GM12878 (cell line): ENCODE data around the gene LPCAT3. TPM values are rescaled to one million over a fixed set of nuclear protein-coding genes. Genes with fewer than 3 reads are reported as not detected.
A peak's percentile ranks its signal among the peaks of the same experiment; 100 is the strongest.

Source experiments
- ATF7 ChIP-seq: fragments of 450-650 bp; IDR thresholded peaks from 2 replicates; pipeline ENCODE4 v1.6.1; 2016; ENCODE audit warnings: low read depth, mild to moderate bottlenecking
- DPF2 ChIP-seq: fragments of 450-650 bp; IDR thresholded peaks from 2 replicates; pipeline ENCODE4 v1.6.1; 2017; ENCODE audit warnings: mild to moderate bottlenecking
- EED ChIP-seq: sonication (generic); IDR thresholded peaks from 2 replicates; pipeline ENCODE4 v1.6.1; 2016; ENCODE audit warnings: antibody characterized with exemption, low read depth
- GATAD2B ChIP-seq: fragments of 450-650 bp; conservative IDR thresholded peaks from 2 replicates; pipeline ENCODE4 v1.6.1; 2017; ENCODE audit warnings: low read depth, mild to moderate bottlenecking, moderate library complexity
- HDAC6 ChIP-seq: fragments of 200-600 bp; sonication (generic); IDR thresholded peaks from one replicate; pipeline ENCODE4 v1.8.0; 2017; ENCODE audit warnings: antibody characterized with exemption; ENCODE audit not compliant: unreplicated experiment
- IKZF1 ChIP-seq: fragments of 450-650 bp; conservative IDR thresholded peaks from 2 replicates; pipeline ENCODE4 v1.6.1; 2017; ENCODE audit warnings: antibody characterized with exemption, mild to moderate bottlenecking
- IRF4 ChIP-seq: IDR thresholded peaks from 2 replicates; pipeline ENCODE4 v1.6.1; 2011; ENCODE audit warnings: low read depth, low read length
- MEF2A ChIP-seq: IDR thresholded peaks from 2 replicates; pipeline ENCODE4 v1.6.1; 2011; ENCODE audit warnings: low read depth, mild to moderate bottlenecking, low read length, moderate library complexity; ENCODE audit not compliant: insufficient read depth
- MTA3 ChIP-seq: IDR thresholded peaks from 2 replicates; pipeline ENCODE4 v1.6.1; 2012; ENCODE audit warnings: low read length, inconsistent platforms, borderline replicate concordance
- NKRF ChIP-seq: fragments of 450-650 bp; conservative IDR thresholded peaks from 2 replicates; pipeline ENCODE4 v1.6.1; 2017; ENCODE audit warnings: mild to moderate bottlenecking, moderate library complexity
- PAX5 ChIP-seq: IDR thresholded peaks from 2 replicates; pipeline ENCODE4 v1.6.1; 2011; ENCODE audit warnings: low read depth, low read length, borderline replicate concordance
- PAX8 ChIP-seq: fragments of 450-650 bp; IDR thresholded peaks from 2 replicates; pipeline ENCODE4 v1.6.1; 2017; ENCODE audit warnings: mild to moderate bottlenecking, moderate library complexity
- POLR2A ChIP-seq: IDR thresholded peaks from 2 replicates; pipeline ENCODE4 v1.6.1; 2011; ENCODE audit warnings: low read depth, mild to moderate bottlenecking, low read length
- SMAD5 ChIP-seq: IDR thresholded peaks from 2 replicates; pipeline ENCODE4 v1.6.1; 2016; ENCODE audit warnings: antibody characterized with exemption, low read depth
- SMC3 ChIP-seq: IDR thresholded peaks from 2 replicates; pipeline ENCODE4 v1.6.1; 2011; ENCODE audit warnings: low read length, improper control_type of control experiment, borderline replicate concordance
- SUPT20H ChIP-seq: IDR thresholded peaks from 2 replicates; pipeline ENCODE4 v1.6.1; 2011; ENCODE audit warnings: low read depth, mild to moderate bottlenecking, low read length, moderate library complexity, borderline replicate concordance; ENCODE audit not compliant: control insufficient read depth
- TBL1XR1 ChIP-seq: IDR thresholded peaks from 2 replicates; pipeline ENCODE4 v1.6.1; 2012; ENCODE audit warnings: low read depth, low read length, improper control_type of control experiment
- TCF3 ChIP-seq: IDR thresholded peaks from 2 replicates; pipeline ENCODE4 v1.6.1; 2012; ENCODE audit warnings: low read depth, mild to moderate bottlenecking, low read length, borderline replicate concordance; ENCODE audit not compliant: insufficient read depth
- ZBED1 ChIP-seq: IDR thresholded peaks from 2 replicates; pipeline ENCODE4 v1.6.1; 2016; ENCODE audit warnings: borderline replicate concordance
- ZNF217 ChIP-seq: fragments of 450-650 bp; IDR thresholded peaks from 2 replicates; pipeline ENCODE4 v1.6.1; 2017; ENCODE audit warnings: antibody characterized with exemption, mild to moderate bottlenecking
- polyA plus RNA-seq, 11 experiments: library from polyadenylated mRNA; depleted of rRNA in 4 of 11; unstranded in 6 of 11; stranded (reverse) in 5 of 11; fragments of >200 nt; fragmentation: Nextera tagmentation in 4 of 11; fragmentation: Illumina TruSeq in 1 of 11; extraction: Ambion mirVana in 4 of 11; extraction: Trizol in 1 of 11; gene quantifications; 1 replicate in 1 of 11; 2 replicates in 10 of 11; pipeline versions ENCODE4 v1.2.1 to v1.2.3, GENCODE V29; 2011 to 2016; ENCODE audit warnings: inconsistent platforms in 2 of 11, missing spikeins in 2 of 11, low read depth in 1 of 11
- total RNA-seq, 4 experiments: library from RNA; depleted of rRNA in 3 of 4; stranded (reverse); fragments of >200 nt in 3 of 4; fragmentation: Illumina TruSeq in 1 of 4; extraction: Trizol in 1 of 4; gene quantifications; 2 replicates each; pipeline versions ENCODE4 v1.2.1 to v1.2.3, GENCODE V29; 2013 to 2021
- TF ChIP-seq, protein P1 (sequence below): IDR thresholded peaks from 2 replicates; pipeline ENCODE4 v1.6.1; 2011; ENCODE audit warnings: borderline replicate concordance, low read depth, mild to moderate bottlenecking, moderate library complexity, low read length; ENCODE audit not compliant: insufficient read depth, poor library complexity, severe bottlenecking
- TF ChIP-seq, protein P2 (sequence below): fragments of 150-350 bp; IDR thresholded peaks from 2 replicates; pipeline ENCODE4 v1.6.1; 2014; ENCODE audit warnings: mild to moderate bottlenecking, low read depth, low read length
- TF ChIP-seq, protein P3 (sequence below): fragments of 150-350 bp; IDR thresholded peaks from 2 replicates; pipeline ENCODE4 v1.6.1; 2016; ENCODE audit warnings: low read depth, low read length

The LPCAT3 gene
- total and polyA plus RNA-seq, 10 of the 15 experiments (the other 5 are each of a cell fraction or from before 2014, with no cell fraction given): 2.6 to 48.3 (median 23.0) TPM

- TF ChIP-seq, protein P1, sequence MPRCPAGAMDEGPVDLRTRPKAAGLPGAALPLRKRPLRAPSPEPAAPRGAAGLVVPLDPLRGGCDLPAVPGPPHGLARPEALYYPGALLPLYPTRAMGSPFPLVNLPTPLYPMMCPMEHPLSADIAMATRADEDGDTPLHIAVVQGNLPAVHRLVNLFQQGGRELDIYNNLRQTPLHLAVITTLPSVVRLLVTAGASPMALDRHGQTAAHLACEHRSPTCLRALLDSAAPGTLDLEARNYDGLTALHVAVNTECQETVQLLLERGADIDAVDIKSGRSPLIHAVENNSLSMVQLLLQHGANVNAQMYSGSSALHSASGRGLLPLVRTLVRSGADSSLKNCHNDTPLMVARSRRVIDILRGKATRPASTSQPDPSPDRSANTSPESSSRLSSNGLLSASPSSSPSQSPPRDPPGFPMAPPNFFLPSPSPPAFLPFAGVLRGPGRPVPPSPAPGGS: peak; percentile 92
- TF ChIP-seq IKZF1: peak; percentile 99
- TF ChIP-seq TCF3: peak; percentile 42; the same call in 1 of the 2 replicates
- no peak for TF ChIP-seq SUPT20H
- TF ChIP-seq DPF2: peak; percentile 99
- no peak for TF ChIP-seq POLR2A
- peak; percentile 97 for TF ChIP-seq ATF7
- TF ChIP-seq PAX8: no peak
- peak; percentile 96 for TF ChIP-seq EED
- no peak; the same call in 1 of the 2 replicates for TF ChIP-seq SMC3
- TF ChIP-seq MTA3: no peak
- TF ChIP-seq ZNF217: peak; percentile 62
- peak; percentile 100 for TF ChIP-seq TBL1XR1
- TF ChIP-seq, protein P2, sequence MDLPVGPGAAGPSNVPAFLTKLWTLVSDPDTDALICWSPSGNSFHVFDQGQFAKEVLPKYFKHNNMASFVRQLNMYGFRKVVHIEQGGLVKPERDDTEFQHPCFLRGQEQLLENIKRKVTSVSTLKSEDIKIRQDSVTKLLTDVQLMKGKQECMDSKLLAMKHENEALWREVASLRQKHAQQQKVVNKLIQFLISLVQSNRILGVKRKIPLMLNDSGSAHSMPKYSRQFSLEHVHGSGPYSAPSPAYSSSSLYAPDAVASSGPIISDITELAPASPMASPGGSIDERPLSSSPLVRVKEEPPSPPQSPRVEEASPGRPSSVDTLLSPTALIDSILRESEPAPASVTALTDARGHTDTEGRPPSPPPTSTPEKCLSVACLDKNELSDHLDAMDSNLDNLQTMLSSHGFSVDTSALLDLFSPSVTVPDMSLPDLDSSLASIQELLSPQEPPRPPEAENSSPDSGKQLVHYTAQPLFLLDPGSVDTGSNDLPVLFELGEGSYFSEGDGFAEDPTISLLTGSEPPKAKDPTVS: no peak
- TF ChIP-seq IRF4: 0 out of 2 replicates have a peak, but pooled peaks have one; percentile 9
- peak; percentile 21; the same call in 1 of the 2 replicates for TF ChIP-seq PAX5
- peak; percentile 64; the same call in 1 of the 2 replicates for TF ChIP-seq NKRF
- TF ChIP-seq ZBED1: peak; percentile 98
- peak; percentile 98 for TF ChIP-seq GATAD2B
- TF ChIP-seq, protein P3, sequence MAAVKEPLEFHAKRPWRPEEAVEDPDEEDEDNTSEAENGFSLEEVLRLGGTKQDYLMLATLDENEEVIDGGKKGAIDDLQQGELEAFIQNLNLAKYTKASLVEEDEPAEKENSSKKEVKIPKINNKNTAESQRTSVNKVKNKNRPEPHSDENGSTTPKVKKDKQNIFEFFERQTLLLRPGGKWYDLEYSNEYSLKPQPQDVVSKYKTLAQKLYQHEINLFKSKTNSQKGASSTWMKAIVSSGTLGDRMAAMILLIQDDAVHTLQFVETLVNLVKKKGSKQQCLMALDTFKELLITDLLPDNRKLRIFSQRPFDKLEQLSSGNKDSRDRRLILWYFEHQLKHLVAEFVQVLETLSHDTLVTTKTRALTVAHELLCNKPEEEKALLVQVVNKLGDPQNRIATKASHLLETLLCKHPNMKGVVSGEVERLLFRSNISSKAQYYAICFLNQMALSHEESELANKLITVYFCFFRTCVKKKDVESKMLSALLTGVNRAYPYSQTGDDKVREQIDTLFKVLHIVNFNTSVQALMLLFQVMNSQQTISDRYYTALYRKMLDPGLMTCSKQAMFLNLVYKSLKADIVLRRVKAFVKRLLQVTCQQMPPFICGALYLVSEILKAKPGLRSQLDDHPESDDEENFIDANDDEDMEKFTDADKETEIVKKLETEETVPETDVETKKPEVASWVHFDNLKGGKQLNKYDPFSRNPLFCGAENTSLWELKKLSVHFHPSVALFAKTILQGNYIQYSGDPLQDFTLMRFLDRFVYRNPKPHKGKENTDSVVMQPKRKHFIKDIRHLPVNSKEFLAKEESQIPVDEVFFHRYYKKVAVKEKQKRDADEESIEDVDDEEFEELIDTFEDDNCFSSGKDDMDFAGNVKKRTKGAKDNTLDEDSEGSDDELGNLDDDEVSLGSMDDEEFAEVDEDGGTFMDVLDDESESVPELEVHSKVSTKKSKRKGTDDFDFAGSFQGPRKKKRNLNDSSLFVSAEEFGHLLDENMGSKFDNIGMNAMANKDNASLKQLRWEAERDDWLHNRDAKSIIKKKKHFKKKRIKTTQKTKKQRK: no peak
- TF ChIP-seq SMAD5: peak; percentile 38
- peak; percentile 60 for TF ChIP-seq HDAC6
- TF ChIP-seq MEF2A: peak; percentile 100
These were observed 59.0 kb downstream of the LPCAT3 start (continued) for GRCh38 chr12:6959058-6959804.
